Esophagus muscularis mucosa (tissue), 4 donors: Measurements from ENCODE around the gene PRR20G. TPM values are rescaled to one million over a fixed set of nuclear protein-coding genes. Genes with fewer than 3 reads are reported as not detected.

Experiments used
- DNase-seq: peaks from one replicate; pipeline ENCODE4 v3.0.0-alpha.2; 2017; ENCODE audit errors: extremely low spot score
- H3K27ac ChIP-seq, 4 donors: fragments of 200-600 bp; sonication (generic); replicated peaks in 1 of 4; 1 replicate in 3 of 4; 2 replicates in 1 of 4; pipeline ENCODE4 v1.5.1; 2016 to 2019; ENCODE audit warnings: mild to moderate bottlenecking in 1 of 4
- H3K27me3 ChIP-seq, 4 donors: fragments of 200-600 bp; sonication (generic); one replicate each; pipeline versions ENCODE4 v1.5.1 to v1.6.0; 2016 to 2019
- H3K36me3 ChIP-seq, 4 donors: fragments of 200-600 bp; sonication (generic); one replicate each; pipeline ENCODE4 v1.5.1; 2016 to 2019
- H3K4me1 ChIP-seq, 4 donors: fragments of 200-600 bp; sonication (generic); one replicate each; pipeline ENCODE4 v1.5.1; 2016 to 2019
- H3K4me3 ChIP-seq, 4 donors: fragments of 200-600 bp; sonication (generic); 1 replicate in 2 of 4; 2 replicates in 2 of 4; pipeline ENCODE4 v1.5.1; 2016 to 2019; ENCODE audit warnings: mild to moderate bottlenecking in 4 of 4, moderate library complexity in 1 of 4
- H3K9me3 ChIP-seq, 4 donors: fragments of 200-600 bp; sonication (generic); 1 replicate in 3 of 4; 2 replicates in 1 of 4; pipeline ENCODE4 v1.5.1; 2016 to 2019
- EP300 ChIP-seq: sonication (generic); formaldehyde crosslinking; IDR thresholded peaks from one replicate; pipeline ENCODE4 v1.6.1; 2017; ENCODE audit warnings: antibody characterized with exemption
- POLR2A ChIP-seq: fragments of 450-650 bp; IDR thresholded peaks from one replicate; pipeline ENCODE4 v1.6.1; 2017; ENCODE audit warnings: antibody characterized with exemption, moderate library complexity, mild to moderate bottlenecking, low read depth
- POLR2AphosphoS5 ChIP-seq, 2 donors: sonication (generic); formaldehyde crosslinking; IDR thresholded peaks; one replicate each; pipeline ENCODE4 v1.6.1; 2017; ENCODE audit warnings: antibody characterized with exemption in 2 of 2
- WGBS: methylation state at CpG from one replicate; pipeline ENCODE4 v1.1.5; 2018; 5-methylcytosine and 5-hydroxymethylcytosine counted together
- intact Hi-C: fragments of 100-400 bp; cut with DNase I; formaldehyde crosslinking; loops from one replicate; pipeline ENCODE4 v1.15.1; 2023
- total RNA-seq, 4 donors: library from RNA; depleted of rRNA; stranded (reverse); fragments of >200 nt; gene quantifications; one replicate each; pipeline versions ENCODE4 v1.1.0 to v1.2.1, GENCODE V29; 2016
- TF ChIP-seq, protein P1 (sequence below), 3 experiments: fragments of 200-600 bp in 2 of 3; fragments of 450-650 bp in 1 of 3; sonication (generic) in 2 of 3; IDR thresholded peaks; one replicate each; pipeline ENCODE4 v1.5.1; 2017 to 2019; ENCODE audit warnings: antibody characterized with exemption in 3 of 3, mild to moderate bottlenecking in 2 of 3, moderate library complexity in 1 of 3

Gene PRR20G
- total RNA-seq, 4 donors from 2014 or later = not detected

DNA sequence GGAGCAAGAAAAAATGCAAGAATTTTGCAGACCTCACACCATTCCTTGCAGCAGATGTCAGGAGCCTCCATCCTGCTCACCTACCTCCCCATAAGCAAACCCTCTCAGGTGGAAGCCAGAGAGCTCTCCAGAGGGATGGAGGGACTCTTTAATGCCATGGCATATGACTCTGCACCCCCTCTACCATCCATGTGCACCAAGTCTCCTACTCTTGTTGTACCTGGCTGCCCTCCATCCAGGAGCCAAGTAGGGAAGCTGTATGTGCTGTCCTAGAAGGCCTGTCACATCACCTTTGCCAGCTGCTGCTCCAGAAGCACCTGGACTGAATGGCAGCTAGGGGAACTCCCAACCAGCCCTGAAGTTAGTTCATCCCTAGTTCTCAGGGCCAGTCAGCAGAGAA lies 38.5 kb upstream of the PRR20G start:
- H3K4me1 ChIP-seq = no peaks in the 10 kb centered on the region
- H3K27me3 ChIP-seq = peaks cover 0 to 34% (median 0%) of the 10 kb centered on the region in 4 donors
- peak; percentile 70 for DNase-seq
- H3K4me3 ChIP-seq = no peak overlapping the region
- no peaks in the 10 kb centered on the region for H3K36me3 ChIP-seq
- intact Hi-C loops = no loop called here
- H3K27ac ChIP-seq = no peak overlapping the region
- TF ChIP-seq POLR2A (no peak), POLR2AphosphoS5 (IDR thresholded peaks at IDR 0.05) (no peak), EP300 (no peak)
- TF ChIP-seq, protein P1, sequence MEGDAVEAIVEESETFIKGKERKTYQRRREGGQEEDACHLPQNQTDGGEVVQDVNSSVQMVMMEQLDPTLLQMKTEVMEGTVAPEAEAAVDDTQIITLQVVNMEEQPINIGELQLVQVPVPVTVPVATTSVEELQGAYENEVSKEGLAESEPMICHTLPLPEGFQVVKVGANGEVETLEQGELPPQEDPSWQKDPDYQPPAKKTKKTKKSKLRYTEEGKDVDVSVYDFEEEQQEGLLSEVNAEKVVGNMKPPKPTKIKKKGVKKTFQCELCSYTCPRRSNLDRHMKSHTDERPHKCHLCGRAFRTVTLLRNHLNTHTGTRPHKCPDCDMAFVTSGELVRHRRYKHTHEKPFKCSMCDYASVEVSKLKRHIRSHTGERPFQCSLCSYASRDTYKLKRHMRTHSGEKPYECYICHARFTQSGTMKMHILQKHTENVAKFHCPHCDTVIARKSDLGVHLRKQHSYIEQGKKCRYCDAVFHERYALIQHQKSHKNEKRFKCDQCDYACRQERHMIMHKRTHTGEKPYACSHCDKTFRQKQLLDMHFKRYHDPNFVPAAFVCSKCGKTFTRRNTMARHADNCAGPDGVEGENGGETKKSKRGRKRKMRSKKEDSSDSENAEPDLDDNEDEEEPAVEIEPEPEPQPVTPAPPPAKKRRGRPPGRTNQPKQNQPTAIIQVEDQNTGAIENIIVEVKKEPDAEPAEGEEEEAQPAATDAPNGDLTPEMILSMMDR (IDR thresholded peaks at IDR 0.05) = no peak
- peaks cover 0 to 24% (median 18%) of the 10 kb centered on the region in 4 donors for H3K9me3 ChIP-seq

DNA sequence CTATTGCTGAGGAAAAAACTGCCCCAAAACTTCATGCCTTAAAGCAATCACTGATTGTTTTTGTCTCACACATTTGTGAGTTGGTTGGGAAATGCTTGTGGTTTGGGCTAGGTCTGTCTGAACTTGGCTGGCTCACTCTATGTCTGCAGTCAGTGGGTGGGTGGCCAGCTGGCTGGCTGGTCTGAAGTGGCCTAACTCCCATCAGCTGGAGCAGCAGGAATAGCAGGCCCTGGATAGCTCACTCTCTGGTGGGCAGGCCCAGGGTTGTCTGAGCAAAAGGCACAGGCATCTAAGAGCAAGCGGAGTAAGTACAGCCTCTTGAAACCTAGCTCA lies 37.7 kb upstream of the PRR20G start:
- TF ChIP-seq POLR2AphosphoS5 (IDR thresholded peaks at IDR 0.05) (no peak), POLR2A (no peak), EP300 (no peak)
- TF ChIP-seq, protein P1 (IDR thresholded peaks at IDR 0.05) = no peak
- Histone ChIP-seq H3K27me3 (peaks cover 0 to 35% (median 0%) of the 10 kb centered on the region in 4 donors), H3K4me1 (no peaks in the 10 kb centered on the region), H3K9me3 (peaks cover 0 to 17% (median 11%) of the 10 kb centered on the region in 4 donors), H3K36me3 (no peaks in the 10 kb centered on the region), H3K27ac (no peak overlapping the region), H3K4me3 (no peak overlapping the region)
- no peak for DNase-seq
- WGBS = no CpG with 5 or more reads among the region's 1 CpG
- intact Hi-C loops = no loop called here

DNA sequence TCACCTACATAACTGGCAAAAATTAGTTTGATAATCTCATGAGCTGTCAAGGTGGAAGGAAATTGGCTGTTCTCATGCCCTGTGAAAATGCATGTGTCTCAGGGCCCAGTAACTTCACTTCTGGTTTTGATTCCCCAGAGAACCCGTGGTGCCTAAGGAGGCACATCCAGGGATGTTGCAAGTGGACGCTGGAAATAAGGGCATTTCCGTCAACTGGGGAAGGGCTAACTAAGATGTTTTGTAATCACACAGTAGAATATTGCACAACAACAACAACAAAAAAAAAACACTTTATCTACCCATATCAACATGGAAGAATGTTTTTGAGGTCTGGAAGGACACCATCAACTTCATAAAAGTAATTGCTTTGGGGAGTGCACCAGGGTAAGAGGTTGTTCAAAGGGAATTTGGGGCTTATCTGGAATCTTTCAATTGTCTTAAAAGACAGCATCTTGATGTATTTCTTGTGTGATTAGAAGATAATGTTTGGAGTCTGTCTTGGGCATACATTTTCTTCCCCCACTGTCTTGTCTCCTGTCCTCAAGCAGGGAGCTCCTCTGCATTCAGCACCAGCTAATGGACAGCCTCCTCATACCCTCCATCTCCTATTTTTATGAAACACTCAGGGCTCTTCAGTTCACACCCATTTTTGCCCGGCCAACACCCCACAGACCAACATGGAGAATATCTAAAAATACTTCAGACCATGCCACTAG lies 37.2 kb upstream of the PRR20G start:
- no peak overlapping the region for H3K4me3 ChIP-seq
- peaks cover 0 to 35% (median 0%) of the 10 kb centered on the region in 4 donors for H3K27me3 ChIP-seq
- WGBS = 65% methylated on average over 4 of the region's 4 CpGs
- H3K36me3 ChIP-seq = no peaks in the 10 kb centered on the region
- H3K9me3 ChIP-seq = peaks cover 0 to 12% (median 6%) of the 10 kb centered on the region in 4 donors
- DNase-seq = peak; percentile 19
- TF ChIP-seq, protein P1 (IDR thresholded peaks at IDR 0.05) = no peak
- TF ChIP-seq POLR2AphosphoS5 (IDR thresholded peaks at IDR 0.05) (no peak), EP300 (no peak), POLR2A (no peak)
- intact Hi-C loops = no loop called here
- no peak overlapping the region for H3K27ac ChIP-seq
- no peaks in the 10 kb centered on the region for H3K4me1 ChIP-seq

DNA sequence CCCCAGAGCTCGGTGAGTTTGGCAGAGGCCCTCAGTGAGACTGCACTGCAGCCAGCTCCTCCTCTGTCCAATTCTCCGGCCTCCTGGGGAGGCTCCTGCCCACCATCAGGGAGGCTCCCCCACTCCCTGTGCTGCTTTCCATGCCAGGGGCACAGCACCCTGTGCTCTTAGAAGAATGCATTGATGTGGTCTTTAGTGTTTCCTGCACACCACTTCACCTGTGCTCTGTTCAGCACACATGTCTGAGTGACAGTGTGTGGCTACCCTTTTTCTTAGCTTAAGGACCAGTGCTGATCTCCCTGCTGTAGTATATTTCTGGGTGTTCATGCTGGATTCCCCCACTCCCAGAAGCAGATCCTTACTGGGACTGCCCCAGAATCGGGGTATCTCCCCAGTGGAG lies 36.2 kb upstream of the PRR20G start:
- H3K27ac ChIP-seq = no peak overlapping the region

More for the DNA sequence above, 36.2 kb upstream of the PRR20G start:
- intact Hi-C loops = no loop called here
- Histone ChIP-seq H3K9me3 (peaks cover 0 to 2% (median 0%) of the 10 kb centered on the region in 4 donors), H3K4me3 (no peak overlapping the region), H3K27me3 (peaks cover 0 to 31% (median 0%) of the 10 kb centered on the region in 4 donors), H3K36me3 (no peaks in the 10 kb centered on the region), H3K4me1 (no peaks in the 10 kb centered on the region)
- TF ChIP-seq POLR2A = no peak
- TF ChIP-seq, protein P1 (IDR thresholded peaks at IDR 0.05) = no peak
- TF ChIP-seq EP300 = no peak
- no peak for TF ChIP-seq POLR2AphosphoS5 (IDR thresholded peaks at IDR 0.05)
- DNase-seq = peak; percentile 45
- 90% methylated on average over 2 of the region's 3 CpGs for WGBS
